C1 segment of cervical spinal cord (tissue), 14 donors: ENCODE measurements around the gene NGEF.

ENCODE experiments used
- DNase-seq, 14 donors: peaks; one replicate each; lab custom pipeline; 2025; lab: John Stamatoyannopoulos, UW

The NGEF gene

GRCh38 chr2:232971744-232972143 lies 41.3 kb downstream of the NGEF start:
- no peak for DNase-seq

- DNase-seq, result no peak
Observed at GRCh38 chr2:232970051-232970450, 43.0 kb downstream of the NGEF start.

GRCh38 chr2:232967474-232967873 lies 45.6 kb downstream of the NGEF start:
- DNase-seq, result no peak

GRCh38 chr2:232966122-232966521 lies 46.9 kb downstream of the NGEF start:
- no peak for DNase-seq

GRCh38 chr2:232963913-232964312 lies 49.1 kb downstream of the NGEF start:
- DNase-seq, result no peak

GRCh38 chr2:232960862-232961261 lies 52.2 kb downstream of the NGEF start:
- no peak for DNase-seq

- DNase-seq, result no peak
Observed at GRCh38 chr2:232959139-232959538, 53.9 kb downstream of the NGEF start.

GRCh38 chr2:232957657-232958090 lies 55.4 kb downstream of the NGEF start:
- no peak for DNase-seq

GRCh38 chr2:232955856-232956255 lies 57.2 kb downstream of the NGEF start:
- no peak for DNase-seq

GRCh38 chr2:232954691-232955090 lies 58.4 kb downstream of the NGEF start:
- no peak for DNase-seq

- no peak for DNase-seq
Observed at GRCh38 chr2:232951891-232952290, 61.2 kb downstream of the NGEF start.

- DNase-seq, result no peak
Observed at GRCh38 chr2:232951181-232951580, 61.9 kb downstream of the NGEF start.

- no peak for DNase-seq
Observed at GRCh38 chr2:232950751-232951150, 62.3 kb downstream of the NGEF start.

- DNase-seq, result no peak
Observed at GRCh38 chr2:232949016-232949415, 64.0 kb downstream of the NGEF start.

GRCh38 chr2:232942831-232943230 lies 70.2 kb downstream of the NGEF start:
- DNase-seq, result no peak

- DNase-seq, result no peak
Observed at GRCh38 chr2:232941912-232942594, 71.0 kb downstream of the NGEF start.

- DNase-seq, result no peak
Observed at GRCh38 chr2:232941400-232941799, 71.7 kb downstream of the NGEF start.

GRCh38 chr2:232940724-232941123 lies 72.3 kb downstream of the NGEF start:
- no peak for DNase-seq

- no peak for DNase-seq
Observed at GRCh38 chr2:232937278-232937906, 75.7 kb downstream of the NGEF start.

- DNase-seq, result no peak
Observed at GRCh38 chr2:232931636-232932035, 81.4 kb downstream of the NGEF start.

- DNase-seq, result no peak
Observed at GRCh38 chr2:232930059-232930400, 83.0 kb downstream of the NGEF start.

GRCh38 chr2:232929303-232930058 lies 83.6 kb downstream of the NGEF start:
- no peak for DNase-seq
